Measurements from ENCODE around the gene FOXL2.

The FOXL2 gene

GRCh38 chr3:138938877-138939560 is 7.9 kb downstream of the FOXL2 start:
- no peak for TF ChIP-seq CTCF (conservative IDR thresholded peaks at IDR 0.05; ENCODE audit: control insufficient read depth, insufficient read depth, low read depth, low read length)
- H3K4me3 ChIP-seq (ENCODE audit: control insufficient read depth, low read depth, low read length) = no peak overlapping the region

GRCh38 chr3:138938056-138938876 is 8.7 kb downstream of the FOXL2 start:
- H3K4me3 ChIP-seq (ENCODE audit: control insufficient read depth, low read depth, low read length) = no peak overlapping the region
- TF ChIP-seq CTCF (conservative IDR thresholded peaks at IDR 0.05; ENCODE audit: control insufficient read depth, insufficient read depth, low read depth, low read length) = no peak
- DNase-seq (ENCODE audit: low read depth) = no peak

More at GRCh38 chr3:138938877-138939560, 7.9 kb downstream of the FOXL2 start:
- no peak for DNase-seq (ENCODE audit: low read depth)

GRCh38 chr3:138937690-138938055 is 9.3 kb downstream of the FOXL2 start:
- TF ChIP-seq CTCF (conservative IDR thresholded peaks at IDR 0.05; ENCODE audit: control insufficient read depth, insufficient read depth, low read depth, low read length) = no peak
- no peak overlapping the region for H3K4me3 ChIP-seq (ENCODE audit: control insufficient read depth, low read depth, low read length)
- no peak for DNase-seq (ENCODE audit: low read depth)

GRCh38 chr3:138936741-138937689 is 9.9 kb downstream of the FOXL2 start:
- TF ChIP-seq CTCF (conservative IDR thresholded peaks at IDR 0.05; ENCODE audit: control insufficient read depth, insufficient read depth, low read depth, low read length) = no peak
- no peak for DNase-seq (ENCODE audit: low read depth)
- H3K4me3 ChIP-seq (ENCODE audit: control insufficient read depth, low read depth, low read length) = peak overlapping the region; percentile 10

- peak overlapping the region; percentile 37 for H3K4me3 ChIP-seq (ENCODE audit: control insufficient read depth, low read depth, low read length)
- DNase-seq (ENCODE audit: low read depth) = peak; percentile 48
- peak; percentile 69 for TF ChIP-seq CTCF (conservative IDR thresholded peaks at IDR 0.05; ENCODE audit: control insufficient read depth, insufficient read depth, low read depth, low read length)
Observed at GRCh38 chr3:138935863-138936740, 10.8 kb downstream of the FOXL2 start.

Measured in fibroblast of mammary gland (primary cell).